Endothelial cell of umbilical vein (primary cell): ENCODE measurements around the gene HECW1. TPM values are rescaled to one million over a fixed set of nuclear protein-coding genes. Genes with fewer than 3 reads are reported as not detected.

Experiments used
- BruUV-seq: library from RNA; stranded (reverse); fragments of 400-500 nt; replicated peaks from 2 replicates; lab custom pipeline; 2021; lab: Mats Ljungman, UMichigan
- CTCF ChIA-PET: fragments of 300-600, 350-600 bp; sonication (Branson Sonifier 250); formaldehyde crosslinking; loops from one replicate; lab custom pipeline; 2021; ENCODE audit warnings: antibody characterized with exemption, inconsistent platforms; lab: Charles Lee
- POLR2A ChIA-PET: fragments of 300-600, 350-600 bp; sonication (Branson Sonifier 250); formaldehyde crosslinking; loops from one replicate; lab custom pipeline; 2021; ENCODE audit warnings: antibody characterized with exemption, inconsistent platforms; lab: Charles Lee
- DNase-seq: peaks from one replicate; pipeline ENCODE4 v3.0.0-alpha.2; 2011; ENCODE audit warnings: low read depth, low spot score
- FAIRE-seq: peaks from 2 replicates; lab custom pipeline; 2011; peaks lifted over from hg19 to GRCh38; lab: Jason Lieb, UNC
- H2AFZ ChIP-seq: 2 replicates; pipeline ENCODE4 v1.6.0; 2012; ENCODE audit warnings: low read depth, low read length, control low read depth, inconsistent platforms
- H3K27ac ChIP-seq: 2 replicates; pipeline ENCODE4 v1.5.1; 2011; ENCODE audit warnings: low read depth, mild to moderate bottlenecking, control low read depth, low read length, moderate library complexity; ENCODE audit not compliant: insufficient read depth
- H3K27me3 ChIP-seq, 2 experiments: 2 replicates each; pipeline versions ENCODE4 v1.6.0 to v1.6.1; 2011; ENCODE audit warnings: low read length in 2 of 2, mixed read lengths in 1 of 2; ENCODE audit not compliant: control insufficient read depth in 2 of 2, insufficient read depth in 2 of 2
- H3K36me3 ChIP-seq, 2 experiments: 2 replicates in 1 of 2; 3 replicates in 1 of 2; pipeline ENCODE4 v1.5.1; 2011; ENCODE audit warnings: low read length in 2 of 2, mild to moderate bottlenecking in 1 of 2, moderate library complexity in 1 of 2; ENCODE audit not compliant: control insufficient read depth in 2 of 2, insufficient read depth in 2 of 2; ENCODE audit errors: extremely low read depth in 1 of 2
- H3K4me1 ChIP-seq: 3 replicates; pipeline ENCODE4 v1.5.1; 2011; ENCODE audit warnings: mild to moderate bottlenecking, low read length; ENCODE audit not compliant: control insufficient read depth, insufficient read depth; ENCODE audit errors: extremely low read depth
- H3K4me2 ChIP-seq: 2 replicates; pipeline ENCODE4 v1.6.1; 2011; ENCODE audit warnings: low read length, control low read depth, mixed read lengths; ENCODE audit not compliant: insufficient read depth
- H3K4me3 ChIP-seq, 3 experiments: fragments of 200-600 bp in 1 of 3; sonication (generic), shearing (Covaris generic) in 1 of 3; replicated peaks in 1 of 3; 2 replicates each; pipeline ENCODE4 v1.5.1; 2011 to 2016; ENCODE audit warnings: control low read depth in 3 of 3, low read length in 3 of 3, mild to moderate bottlenecking in 2 of 3, inconsistent platforms in 1 of 3, low read depth in 1 of 3, moderate library complexity in 1 of 3; ENCODE audit not compliant: insufficient read depth in 1 of 3
- H3K79me2 ChIP-seq: 2 replicates; pipeline ENCODE4 v1.6.0; 2012; ENCODE audit warnings: low read length, inconsistent platforms; ENCODE audit not compliant: control insufficient read depth, insufficient read depth
- H3K9ac ChIP-seq: replicated peaks from 2 replicates; pipeline ENCODE3; 2011; ENCODE audit warnings: low read length, control low read depth; ENCODE audit not compliant: insufficient read depth; ENCODE audit errors: extremely low read depth
- H3K9me1 ChIP-seq: replicated peaks from 3 replicates; pipeline ENCODE4 v1.6.0; 2011; ENCODE audit warnings: mild to moderate bottlenecking, low read length; ENCODE audit not compliant: control insufficient read depth, insufficient read depth; ENCODE audit errors: extremely low read depth
- H3K9me3 ChIP-seq: replicated peaks from 2 replicates; pipeline ENCODE4 v1.5.1; 2012; ENCODE audit warnings: low read length, inconsistent platforms; ENCODE audit not compliant: control insufficient read depth, insufficient read depth
- H4K20me1 ChIP-seq: replicated peaks from 2 replicates; pipeline ENCODE3; 2011; ENCODE audit warnings: mild to moderate bottlenecking, low read length; ENCODE audit not compliant: control insufficient read depth, insufficient read depth; ENCODE audit errors: extremely low read depth
- EZH2 ChIP-seq: IDR thresholded peaks from 2 replicates; pipeline ENCODE4 v1.6.1; 2012; ENCODE audit warnings: borderline replicate concordance, low read depth, mild to moderate bottlenecking, moderate library complexity, low read length, inconsistent platforms; ENCODE audit not compliant: severe bottlenecking
- GATA2 ChIP-seq: IDR thresholded peaks from 2 replicates; pipeline ENCODE4 v1.7.0; 2011; ENCODE audit warnings: low read depth, mild to moderate bottlenecking, moderate library complexity, mixed read lengths, low read length; ENCODE audit not compliant: insufficient read length, insufficient read depth
- JUN ChIP-seq: IDR thresholded peaks from 2 replicates; pipeline ENCODE4 v1.6.1; 2011; ENCODE audit warnings: borderline replicate concordance, low read depth; ENCODE audit not compliant: insufficient read length, insufficient read depth
- MAX ChIP-seq: IDR thresholded peaks from 2 replicates; pipeline ENCODE4 v1.6.1; 2011; ENCODE audit not compliant: insufficient read depth, insufficient read length
- POLR2A ChIP-seq: IDR thresholded peaks from 2 replicates; pipeline ENCODE4 v1.6.1; 2012; ENCODE audit warnings: low read depth, mild to moderate bottlenecking, control low read depth, low read length
- POLR2AphosphoS5 ChIP-seq: IDR thresholded peaks from 2 replicates; pipeline ENCODE4 v1.6.1; 2012; ENCODE audit warnings: low read depth, mild to moderate bottlenecking, control low read depth, low read length, moderate library complexity; ENCODE audit not compliant: insufficient read depth
- dilution Hi-C: fragments of 300-500 bp; cut with MboI; formaldehyde crosslinking; loops from one replicate; pipeline ENCODE4 v1.15.0; 2019; ENCODE audit warnings: low sequenced_read_pairs; ENCODE audit not compliant: extremely low pct_ligation_motif_present
- intact Hi-C: fragments of 100-400 bp; cut with micrococcal nuclease; formaldehyde crosslinking; loops from one replicate; pipeline ENCODE4 v1.10.0; 2022
- polyA plus RNA-seq, 4 experiments: library from polyadenylated mRNA; depleted of rRNA in 3 of 4; stranded (reverse) in 3 of 4; unstranded in 1 of 4; fragments of >200 nt; gene quantifications; 2 replicates each; pipeline versions ENCODE4 v1.2.1 to v1.2.3, GENCODE V29; 2011 to 2012; ENCODE audit warnings: missing spikeins in 1 of 4
- total RNA-seq: library from RNA; stranded (reverse); gene quantifications from 2 replicates; pipeline ENCODE4 v1.2.3, GENCODE V29; 2021
- TF ChIP-seq, protein P1 (sequence below), 2 donors: IDR thresholded peaks; 1 replicate in 1 of 2; 2 replicates in 1 of 2; pipeline ENCODE4 v1.5.1; 2011; ENCODE audit warnings: low read length in 2 of 2, mild to moderate bottlenecking in 2 of 2, moderate library complexity in 2 of 2, control low read depth in 1 of 2, inconsistent platforms in 1 of 2, low read depth in 1 of 2; ENCODE audit not compliant: insufficient read depth in 1 of 2; ENCODE audit errors: extremely low read depth in 1 of 2

Gene HECW1
- total and polyA plus RNA-seq, 2 donors (not counting 3 experiments of a cell fraction or from before 2014, with no cell fraction given), result not detected

DNA sequence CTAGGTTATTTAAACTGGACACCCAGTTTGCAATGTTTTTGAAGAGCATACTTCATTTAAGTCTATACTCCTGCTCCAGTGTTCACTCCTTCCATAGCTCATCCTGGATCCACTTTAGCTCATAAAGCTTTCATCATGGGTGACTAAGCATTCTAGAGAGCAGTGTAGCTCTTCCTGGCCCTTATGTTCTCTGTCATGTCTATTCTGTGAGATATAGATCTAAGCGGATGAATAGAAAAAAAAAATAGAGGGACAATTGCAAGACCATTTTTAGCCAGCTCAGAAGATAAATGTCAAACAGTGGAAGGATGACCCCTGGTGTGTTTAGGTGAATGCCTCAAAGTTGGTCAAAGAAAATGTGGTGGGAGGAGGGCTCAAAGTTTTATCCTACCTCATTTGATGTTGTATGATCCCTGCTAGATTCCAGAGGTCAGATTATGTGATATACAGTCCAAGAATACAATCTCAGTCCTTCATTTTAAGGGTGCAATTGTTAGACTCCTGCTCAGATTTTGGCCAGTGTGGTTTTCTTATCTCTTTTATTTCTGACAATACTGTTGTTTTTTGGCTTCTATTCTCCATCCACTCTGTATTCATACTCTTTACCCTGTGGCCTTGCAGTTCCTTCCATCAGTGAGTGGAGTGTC is 7.5 kb upstream of the HECW1 start:
- H3K9me1 ChIP-seq, result no peaks in the 10 kb centered on the region
- H3K79me2 ChIP-seq, result no peaks in the 10 kb centered on the region
- H3K27me3 ChIP-seq, result peaks cover 9 to 14% of the 10 kb centered on the region in 2 experiments
- no peak overlapping the region for H3K9ac ChIP-seq
- no peak overlapping the region for H3K27ac ChIP-seq
- H4K20me1 ChIP-seq, result no peaks in the 10 kb centered on the region
- DNase-seq, result no peak
- TF ChIP-seq POLR2AphosphoS5 (no peak), EZH2 (no peak)
- TF ChIP-seq, protein P1, sequence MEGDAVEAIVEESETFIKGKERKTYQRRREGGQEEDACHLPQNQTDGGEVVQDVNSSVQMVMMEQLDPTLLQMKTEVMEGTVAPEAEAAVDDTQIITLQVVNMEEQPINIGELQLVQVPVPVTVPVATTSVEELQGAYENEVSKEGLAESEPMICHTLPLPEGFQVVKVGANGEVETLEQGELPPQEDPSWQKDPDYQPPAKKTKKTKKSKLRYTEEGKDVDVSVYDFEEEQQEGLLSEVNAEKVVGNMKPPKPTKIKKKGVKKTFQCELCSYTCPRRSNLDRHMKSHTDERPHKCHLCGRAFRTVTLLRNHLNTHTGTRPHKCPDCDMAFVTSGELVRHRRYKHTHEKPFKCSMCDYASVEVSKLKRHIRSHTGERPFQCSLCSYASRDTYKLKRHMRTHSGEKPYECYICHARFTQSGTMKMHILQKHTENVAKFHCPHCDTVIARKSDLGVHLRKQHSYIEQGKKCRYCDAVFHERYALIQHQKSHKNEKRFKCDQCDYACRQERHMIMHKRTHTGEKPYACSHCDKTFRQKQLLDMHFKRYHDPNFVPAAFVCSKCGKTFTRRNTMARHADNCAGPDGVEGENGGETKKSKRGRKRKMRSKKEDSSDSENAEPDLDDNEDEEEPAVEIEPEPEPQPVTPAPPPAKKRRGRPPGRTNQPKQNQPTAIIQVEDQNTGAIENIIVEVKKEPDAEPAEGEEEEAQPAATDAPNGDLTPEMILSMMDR (IDR thresholded peaks at IDR 0.05; ENCODE audit: extremely low read depth in 1 of 2, insufficient read depth in 1 of 2, low read depth in 1 of 2, low read length in 2 of 2), result no peak
- CTCF ChIA-PET, result interaction anchor here (2.0 kb wide), 1 partner anchor 164 kb away, joined by 5 read pairs; no protein-coding TSS in a partner anchor
- POLR2A ChIA-PET, result no interaction called here
- dilution Hi-C loops (no loop called here), intact Hi-C loops (no loop called here)
- H3K36me3 ChIP-seq, result no peaks in the 10 kb centered on the region
- H2AFZ ChIP-seq, result no peak overlapping the region
- H3K4me1 ChIP-seq, result no peaks in the 10 kb centered on the region
- no peak for FAIRE-seq
- H3K4me3 ChIP-seq, result no peak overlapping the region
- H3K9me3 ChIP-seq, result no peaks in the 10 kb centered on the region
- no TSS peak for BruUV-seq
- no peak overlapping the region for H3K4me2 ChIP-seq

DNA sequence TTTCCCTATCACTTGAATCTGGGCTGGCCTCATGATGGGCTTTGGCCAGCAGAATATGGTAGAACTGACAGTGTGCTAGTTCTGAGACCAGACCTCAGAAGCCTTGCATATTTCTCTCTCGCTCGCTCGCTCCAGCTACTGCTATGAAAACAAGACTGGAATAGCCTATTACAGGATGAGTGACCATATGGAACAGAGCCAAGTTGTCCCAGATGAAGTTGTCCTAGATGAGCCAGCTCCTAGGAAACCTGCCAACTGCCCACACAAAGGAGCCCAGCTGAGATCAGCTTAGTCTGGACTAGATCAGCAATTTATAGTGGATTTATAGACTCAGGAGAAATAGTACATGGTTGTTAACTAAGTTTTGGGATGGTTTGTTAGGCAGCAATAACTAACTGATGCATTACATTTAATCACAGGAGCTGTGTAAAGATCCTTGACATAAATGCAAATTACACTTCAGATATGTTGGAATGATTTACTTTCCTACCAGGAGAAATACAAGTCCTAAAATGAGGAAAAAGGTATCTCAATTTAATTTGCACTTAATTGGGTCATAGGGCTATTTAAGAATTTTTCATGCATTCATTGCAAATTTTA is 6.8 kb upstream of the HECW1 start:
- dilution Hi-C loops, result no loop called here
- DNase-seq (no peak), FAIRE-seq (no peak)
- Histone ChIP-seq H3K9ac (no peak overlapping the region), H3K36me3 (no peaks in the 10 kb centered on the region), H3K4me3 (no peak overlapping the region), H3K4me1 (no peaks in the 10 kb centered on the region), H2AFZ (no peak overlapping the region), H3K9me1 (no peaks in the 10 kb centered on the region), H4K20me1 (no peaks in the 10 kb centered on the region), H3K79me2 (no peaks in the 10 kb centered on the region), H3K4me2 (no peak overlapping the region), H3K27me3 (peaks cover 7 to 14% of the 10 kb centered on the region in 2 experiments), H3K9me3 (no peaks in the 10 kb centered on the region), H3K27ac (no peak overlapping the region)
- no peak for TF ChIP-seq MAX
- no peak for TF ChIP-seq JUN
- TF ChIP-seq GATA2, result no peak
- no peak for TF ChIP-seq POLR2A
- ChIA-PET CTCF (interaction anchor here (2.0 kb wide), 1 partner anchor 164 kb away, joined by 5 read pairs; no protein-coding TSS in a partner anchor), POLR2A (no interaction called here)
- intact Hi-C loops, result no loop called here
- no TSS peak for BruUV-seq
